ENCODE data around the gene MME.

DNA sequence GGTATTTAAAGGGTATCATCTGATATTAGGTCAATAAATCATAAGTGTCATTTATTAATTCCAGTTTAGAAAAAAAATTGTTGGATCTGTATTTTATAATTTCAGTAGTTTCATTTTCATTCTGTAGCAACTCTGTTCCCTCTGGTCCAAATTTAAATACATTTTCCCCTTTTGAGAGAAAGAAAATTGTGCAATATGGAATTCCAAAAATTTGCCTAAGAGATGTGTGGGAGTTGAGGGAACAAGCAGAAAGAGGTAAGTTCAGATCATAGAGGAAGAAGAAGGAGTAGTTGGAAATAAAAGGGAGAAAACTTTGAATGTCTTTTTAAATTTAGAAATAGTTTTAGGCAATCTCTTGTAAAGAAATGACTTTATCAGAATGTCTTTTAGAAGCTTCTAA is 48.9 kb upstream of the MME start:
- no peak for TF ChIP-seq CTCF (IDR thresholded peaks at IDR 0.05)
- TF ChIP-seq ZFX (IDR thresholded peaks at IDR 0.05; ENCODE audit: borderline replicate concordance): no peak

All from 22Rv1 (cell line).